Heart right ventricle (tissue), 16 donors: Measurements from ENCODE around the gene C5orf34. TPM values are rescaled to one million over a fixed set of nuclear protein-coding genes. Genes with fewer than 3 reads are reported as not detected.
"Not testable (repeated sequence)": the region's sequence is repeated elsewhere in the genome, so short reads cannot be mapped to it uniquely, and the experiment has no call there.

ENCODE experiments used
- ATAC-seq, 8 donors: fragments of 200-7000 bp; cut with Tn5 transposase; one replicate each; pipeline ENCODE4 v1.9.1; 2020; ENCODE audit warnings: mild to moderate bottlenecking in 8 of 8, moderate library complexity in 8 of 8, moderate number of reproducible peaks in 1 of 8
- DNase-seq, 2 donors: peaks; one replicate each; pipeline ENCODE4 v3.0.0-alpha.2; 2020
- H3K27ac ChIP-seq, 10 donors: fragments of 200-600 bp; sonication (generic) in 2 of 10; one replicate each; pipeline versions ENCODE4 v1.5.0 to v1.8.0; 2020 to 2022; ENCODE audit warnings: mild to moderate bottlenecking in 3 of 10
- H3K27me3 ChIP-seq, 7 donors: fragments of 200-600 bp; one replicate each; pipeline ENCODE4 v1.8.0; 2021 to 2022; ENCODE audit warnings: mild to moderate bottlenecking in 2 of 7
- H3K36me3 ChIP-seq, 9 donors: fragments of 200-600 bp; sonication (generic) in 1 of 9; one replicate each; pipeline versions ENCODE4 v1.5.0 to v1.8.0; 2020 to 2022; ENCODE audit warnings: mild to moderate bottlenecking in 2 of 9
- H3K4me1 ChIP-seq, 9 donors: fragments of 200-600 bp; sonication (generic) in 1 of 9; one replicate each; pipeline versions ENCODE4 v1.5.0 to v1.8.0; 2020 to 2022; ENCODE audit warnings: mild to moderate bottlenecking in 4 of 9
- H3K4me3 ChIP-seq, 10 donors: fragments of 200-600 bp; sonication (generic) in 2 of 10; one replicate each; pipeline versions ENCODE4 v1.5.0 to v1.8.0; 2020 to 2022; ENCODE audit warnings: mild to moderate bottlenecking in 7 of 10, moderate library complexity in 2 of 10
- H3K9me3 ChIP-seq, 11 donors: fragments of 200-600 bp in 10 of 11; sonication (generic) in 2 of 11; one replicate each; pipeline versions ENCODE4 v1.5.0 to v1.8.0; 2013 to 2022; ENCODE audit warnings: mild to moderate bottlenecking in 2 of 11, control low read depth in 1 of 11, moderate library complexity in 1 of 11
- WGBS, 2 donors: extraction: QIAGEN DNeasy Blood & Tissue Kit; methylation state at CpG; one replicate each; pipeline ENCODE4 v1.1.7; 2013; ENCODE audit warnings: inconsistent platforms in 1 of 2; 5-methylcytosine and 5-hydroxymethylcytosine counted together
- intact Hi-C, 10 donors: fragments of 100-400 bp; cut with DNase I; formaldehyde crosslinking; loops; one replicate each; pipeline versions ENCODE4 v1.11.1 to v1.14.2; 2022
- polyA plus RNA-seq, 2 donors: library from polyadenylated mRNA; stranded (reverse); fragments of 200-250 nt; gene quantifications; one replicate each; pipeline ENCODE4 v1.2.3, GENCODE V29; 2013
- total RNA-seq, 10 donors: library from RNA; stranded (reverse); fragmentation: NEBNext Ultra II Directional in 3 of 10; extraction: Animal tissue kit (Norgen Biotek cat#: 25700) in 3 of 10; gene quantifications; one replicate each; pipeline versions ENCODE4 v1.2.1 to v1.2.4, GENCODE V29; 2021 to 2023
- TF ChIP-seq, protein P1 (sequence below), 9 donors: fragments of 200-600 bp; sonication (generic) in 2 of 9; IDR thresholded peaks; one replicate each; pipeline versions ENCODE4 v1.5.0 to v1.8.0; 2021 to 2022; ENCODE audit warnings: antibody characterized with exemption in 9 of 9, mild to moderate bottlenecking in 5 of 9, moderate library complexity in 1 of 9
- donor health status: Arrhythmogenic right ventricular cardiomyopathy.
- donor health status: ischemic (EF 13 %, LVEDD 7.1; RV severe dilation, severe dysfunction).
- donor health status: healthy with polysubstance abuse.
- donor health status: DM: no; HTN: yes; CAD: no.
- donor health status: DM: no; HTN: no; CAD: no.
- donor health status: ischemic (EF 25% LVEDD 6.9; RV normal size, moderate dysfunction).
- donor health status: ischemic (EF 25% LVEDD 5.7; RV mildly dilated, moderate dysfunction).
- donor health status: healthy.
- donor health status: DM: yes; HTN: yes; CAD: no.
- donor health status: Ischemic cardiomyopathy.
- donor health status: ischemic (EF 35%, LVEDD 5.7; RV mildly dilated, moderate dysfunction).
- donor health status: nonischemic (EF 11% LVEDD 7.7; RV severe dilation, severe dysfunction).
- donor health status: DM: yes; HTN: yes; CAD: no.
- donor health status: PGD.
- donor health status: ischemic (EF 29% LVEDD 5.4; RV normal size, mild dysfunction).
- donor health status: nonischemic (EF 23%, LVEDD 6.1; RV moderate dilation, normal function).

Gene C5orf34
- total and polyA plus RNA-seq, 12 donors = 0.22 to 1.6 (median 0.62) TPM

DNA sequence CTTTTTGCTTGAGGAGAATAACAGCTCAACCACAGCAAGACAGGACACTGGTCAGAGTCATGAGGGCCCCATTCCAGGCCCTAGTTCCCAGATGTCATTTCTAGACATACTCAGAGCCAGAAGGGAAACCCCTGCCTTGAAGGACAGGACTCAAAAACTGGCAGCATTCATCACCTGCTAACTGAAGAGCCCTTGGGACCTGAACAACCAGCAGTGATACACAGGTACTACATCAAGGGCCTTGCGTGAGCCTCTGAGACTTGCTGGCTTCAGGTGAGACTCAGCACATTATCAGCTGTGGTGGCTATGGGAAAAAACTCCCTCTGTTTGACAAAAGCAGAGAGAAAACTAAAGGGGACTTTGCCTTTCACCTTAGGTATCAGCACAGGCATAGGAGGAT, 53.9 kb downstream of the C5orf34 start:
- H3K9me3 ChIP-seq = peaks cover 0 to 42% (median 7%) of the 10 kb centered on the region in 11 donors
- TF ChIP-seq, protein P1, sequence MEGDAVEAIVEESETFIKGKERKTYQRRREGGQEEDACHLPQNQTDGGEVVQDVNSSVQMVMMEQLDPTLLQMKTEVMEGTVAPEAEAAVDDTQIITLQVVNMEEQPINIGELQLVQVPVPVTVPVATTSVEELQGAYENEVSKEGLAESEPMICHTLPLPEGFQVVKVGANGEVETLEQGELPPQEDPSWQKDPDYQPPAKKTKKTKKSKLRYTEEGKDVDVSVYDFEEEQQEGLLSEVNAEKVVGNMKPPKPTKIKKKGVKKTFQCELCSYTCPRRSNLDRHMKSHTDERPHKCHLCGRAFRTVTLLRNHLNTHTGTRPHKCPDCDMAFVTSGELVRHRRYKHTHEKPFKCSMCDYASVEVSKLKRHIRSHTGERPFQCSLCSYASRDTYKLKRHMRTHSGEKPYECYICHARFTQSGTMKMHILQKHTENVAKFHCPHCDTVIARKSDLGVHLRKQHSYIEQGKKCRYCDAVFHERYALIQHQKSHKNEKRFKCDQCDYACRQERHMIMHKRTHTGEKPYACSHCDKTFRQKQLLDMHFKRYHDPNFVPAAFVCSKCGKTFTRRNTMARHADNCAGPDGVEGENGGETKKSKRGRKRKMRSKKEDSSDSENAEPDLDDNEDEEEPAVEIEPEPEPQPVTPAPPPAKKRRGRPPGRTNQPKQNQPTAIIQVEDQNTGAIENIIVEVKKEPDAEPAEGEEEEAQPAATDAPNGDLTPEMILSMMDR (IDR thresholded peaks at IDR 0.05) = no peak
- H3K27ac ChIP-seq = no peak overlapping the region
- H3K36me3 ChIP-seq = peaks cover 0 to 24% (median 0%) of the 10 kb centered on the region in 9 donors
- ATAC-seq (no peak), DNase-seq (no peak)
- no peaks in the 10 kb centered on the region for H3K4me1 ChIP-seq
- no peak overlapping the region for H3K4me3 ChIP-seq
- intact Hi-C loops = no loop called here
- WGBS, 2 donors = 96 to 100% methylated on average over 1 of the region's 1 CpG
- no peaks in the 10 kb centered on the region for H3K27me3 ChIP-seq

DNA sequence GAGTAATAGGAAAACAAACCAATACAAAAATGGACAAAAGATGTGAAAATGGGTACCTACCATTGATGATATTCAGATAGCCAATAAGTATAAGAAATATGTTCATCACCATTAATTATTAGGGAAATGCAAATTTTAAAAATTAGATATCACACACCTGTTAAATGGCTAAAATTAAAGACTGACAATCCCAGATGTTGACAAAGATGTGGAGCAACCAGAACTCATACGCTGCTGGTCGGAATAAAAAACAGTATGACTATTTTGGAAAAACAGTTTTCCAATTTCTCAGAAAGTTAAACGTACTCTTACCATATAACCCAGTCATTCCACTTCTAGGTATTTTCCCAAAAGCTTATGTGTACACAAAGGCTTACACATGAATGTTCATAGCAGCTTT, 58.4 kb downstream of the C5orf34 start:
- DNase-seq = no peak
- intact Hi-C loops = no loop called here
- Histone ChIP-seq H3K27ac (no peak overlapping the region), H3K4me1 (no peaks in the 10 kb centered on the region), H3K36me3 (peaks cover 0 to 28% (median 3%) of the 10 kb centered on the region in 9 donors), H3K4me3 (no peak overlapping the region), H3K9me3 (peaks cover 0 to 35% (median 2%) of the 10 kb centered on the region in 11 donors), H3K27me3 (no peaks in the 10 kb centered on the region)
- TF ChIP-seq, protein P1 (IDR thresholded peaks at IDR 0.05) = no peak
- 98 to 99% methylated on average over 3 of the region's 3 CpGs for WGBS, 2 donors
- ATAC-seq = no peak

DNA sequence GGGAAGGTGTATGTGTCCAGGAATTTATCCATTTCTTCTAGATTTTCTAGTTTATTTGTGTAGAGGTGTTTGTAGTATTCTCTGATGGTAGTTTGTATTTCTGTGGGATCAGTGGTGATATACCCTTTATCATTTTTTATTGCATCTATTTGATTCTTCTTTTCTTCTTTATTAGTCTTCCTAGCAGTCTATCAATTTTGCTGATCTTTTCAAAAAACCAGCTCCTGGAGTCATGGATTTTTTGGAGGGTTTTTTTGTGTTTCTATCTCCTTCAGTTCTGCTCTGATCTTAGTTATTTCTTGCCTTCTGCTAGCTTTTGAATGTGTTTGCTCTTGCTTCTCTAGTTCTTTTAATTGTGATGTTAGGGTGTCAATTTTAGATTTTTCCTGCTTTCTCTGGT, 73.4 kb downstream of the C5orf34 start:
- peaks cover 0 to 65% (median 0%) of the 10 kb centered on the region in 11 donors for H3K9me3 ChIP-seq
- intact Hi-C loops, ATAC-seq: not testable (repeated sequence)

DNA sequence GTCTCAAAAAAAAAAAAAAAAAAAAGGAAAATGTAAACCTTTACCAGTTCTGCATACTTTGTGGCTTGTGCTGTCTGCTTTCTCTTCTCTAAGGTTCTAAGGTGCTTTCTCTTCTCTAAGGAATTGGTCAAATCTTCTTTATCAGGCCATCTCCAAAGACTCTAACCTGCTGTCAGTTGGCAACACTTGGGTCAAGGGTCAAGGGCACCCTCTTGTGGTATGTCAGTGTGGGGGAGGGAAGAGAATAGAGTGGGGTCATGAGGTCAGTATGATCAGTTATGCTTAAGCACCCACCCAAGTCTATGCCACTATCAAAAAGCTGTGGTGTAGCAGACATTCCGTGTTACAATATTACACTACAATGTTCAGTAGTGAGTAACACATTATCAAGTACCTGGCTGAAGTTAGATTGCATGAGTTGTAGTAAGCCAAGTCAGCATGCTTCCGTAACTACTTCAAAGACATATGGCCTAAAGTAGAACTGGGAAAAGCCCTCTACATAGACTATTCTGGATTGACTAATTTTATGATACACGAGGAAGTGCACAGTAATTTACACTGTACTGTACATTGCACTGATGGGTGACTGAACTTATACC, 77.8 kb downstream of the C5orf34 start:
- no peak for ATAC-seq
- Histone ChIP-seq H3K9me3 (peaks cover 0 to 39% (median 0%) of the 10 kb centered on the region in 11 donors), H3K27ac (no peak overlapping the region), H3K4me1 (peaks cover 0 to 13% (median 9%) of the 10 kb centered on the region in 9 donors), H3K27me3 (no peaks in the 10 kb centered on the region), H3K36me3 (no peaks in the 10 kb centered on the region), H3K4me3 (no peak overlapping the region)
- no peak for DNase-seq
- WGBS, 2 donors = 95 to 96% methylated on average over 3 of the region's 3 CpGs
- intact Hi-C loops = no loop called here
- TF ChIP-seq, protein P1 (IDR thresholded peaks at IDR 0.05) = no peak

More for the DNA sequence above, 73.4 kb downstream of the C5orf34 start:
- not testable (repeated sequence) for H3K27me3 ChIP-seq, DNase-seq, H3K4me1 ChIP-seq, H3K4me3 ChIP-seq, H3K27ac ChIP-seq
- peaks cover 0 to 35% (median 8%) of the 10 kb centered on the region in 9 donors for H3K36me3 ChIP-seq

Other genes starting within 250 kb of the C5orf34 start
- gene HMGCS1, start 201.7 kb downstream of the C5orf34 start, total RNA-seq = 10 to 100 TPM; 24.8 to 33.0 (median 27.1) TPM
- 10 to 100 TPM in 1 of 2 donors, 1 to 10 TPM in 1; 8.3 to 15.8 TPM for gene HMGCS1, start 201.7 kb downstream of the C5orf34 start, polyA plus RNA-seq
- gene CCL28, start 102.8 kb downstream of the C5orf34 start, total RNA-seq = under 1 TPM in 9 of 10 donors, not detected in 1; 0.20 to 0.53 (median 0.32) TPM
- under 1 TPM; 0.10 to 0.59 TPM for gene CCL28, start 102.8 kb downstream of the C5orf34 start, polyA plus RNA-seq
- gene TMEM267, start 31.3 kb downstream of the C5orf34 start, total RNA-seq = 10 to 100 TPM in 1 of 10 donors, 1 to 10 TPM in 9; 4.2 to 10.3 (median 5.6) TPM
- gene TMEM267, start 31.3 kb downstream of the C5orf34 start, polyA plus RNA-seq = 1 to 10 TPM; 5.2 to 9.6 TPM
- gene PAIP1, start 41.9 kb upstream of the C5orf34 start, total RNA-seq = 100 to 1,000 TPM; 112 to 162 (median 138) TPM
- gene PAIP1, start 41.9 kb upstream of the C5orf34 start, polyA plus RNA-seq = 10 to 100 TPM; 51.1 to 84.6 TPM
- gene NNT, start 88.0 kb upstream of the C5orf34 start, total RNA-seq = 100 to 1,000 TPM; 383 to 731 (median 639) TPM
- 10 to 100 TPM; 40.8 to 78.5 TPM for gene NNT, start 88.0 kb upstream of the C5orf34 start, polyA plus RNA-seq